Astrocyte (in vitro differentiated cells and primary cell): ENCODE data around the gene ACBD3.

Source experiments
- CTCF ChIP-seq: IDR thresholded peaks from 2 replicates; pipeline ENCODE4 v1.5.1; 2011; ENCODE audit warnings: low read depth, mild to moderate bottlenecking, inconsistent platforms, low read length, moderate library complexity; ENCODE audit not compliant: insufficient read depth
- EZH2 ChIP-seq: IDR thresholded peaks from 2 replicates; pipeline ENCODE4 v1.6.1; 2012; ENCODE audit warnings: mild to moderate bottlenecking, low read length, inconsistent platforms; ENCODE audit not compliant: insufficient read depth

GRCh38 chr1:226217273-226217672 is 30.7 kb upstream of the ACBD3 start:
- no peak for TF ChIP-seq CTCF
- TF ChIP-seq EZH2 = no peak
